ENCODE data around the gene C22orf15. TPM values are rescaled to one million over a fixed set of nuclear protein-coding genes. Genes with fewer than 3 reads are reported as not detected.

Gene C22orf15
- total and polyA plus RNA-seq, 10 donors: 0.29 to 1.4 (median 0.73) TPM; not detected in 3

DNA sequence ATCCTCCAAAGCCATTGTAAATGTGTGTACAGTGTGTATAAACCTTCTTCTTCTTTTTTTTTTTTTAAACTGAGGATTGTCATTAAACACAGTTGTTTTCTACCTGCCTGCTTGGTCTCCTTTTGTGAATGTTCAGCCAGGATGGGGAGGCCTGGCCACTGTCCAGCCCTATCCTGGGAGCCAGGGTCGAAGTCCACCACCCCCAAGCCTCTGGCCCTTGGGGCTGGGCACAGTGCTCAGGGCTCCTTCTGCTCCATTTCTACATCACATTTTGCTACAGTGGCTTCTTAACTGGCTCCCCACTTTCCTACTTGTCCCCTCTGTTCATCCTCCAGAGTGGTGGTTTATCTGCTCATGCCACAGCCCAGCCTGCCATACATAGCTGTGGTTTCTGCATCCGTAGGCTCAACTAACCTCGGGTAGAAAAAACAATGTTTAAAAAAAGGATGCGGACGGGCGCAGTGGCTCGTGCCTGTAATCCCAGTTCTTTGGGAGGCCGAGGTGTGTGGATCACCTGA, 21.5 kb downstream of the C22orf15 start:
- Histone ChIP-seq H3K4me3 (no peak overlapping the region), H3K27me3 (replicated peaks in 1 of 7) (no peaks in the 10 kb centered on the region), H3K36me3 (peaks cover 0 to 6% (median 0%) of the 10 kb centered on the region in 6 donors), H3K4me1 (peaks cover 14 to 55% (median 28%) of the 10 kb centered on the region in 6 donors), H3K27ac (peak overlapping the region in 1 of 8 donors; percentile 23), H3K9me3 (no peaks in the 10 kb centered on the region)
- no peak for DNase-seq
- intact Hi-C loops (cut with DNase I; ENCODE audit: low total_unique reads): no loop called here
- 35 to 51% (median 44%) methylated on average over 8 of the region's 8 CpGs for WGBS, 5 donors
- TF ChIP-seq POLR2AphosphoS5 (IDR thresholded peaks at IDR 0.05) (no peak), POLR2A (IDR thresholded peaks at IDR 0.05) (no peak)
- TF ChIP-seq, protein P1, sequence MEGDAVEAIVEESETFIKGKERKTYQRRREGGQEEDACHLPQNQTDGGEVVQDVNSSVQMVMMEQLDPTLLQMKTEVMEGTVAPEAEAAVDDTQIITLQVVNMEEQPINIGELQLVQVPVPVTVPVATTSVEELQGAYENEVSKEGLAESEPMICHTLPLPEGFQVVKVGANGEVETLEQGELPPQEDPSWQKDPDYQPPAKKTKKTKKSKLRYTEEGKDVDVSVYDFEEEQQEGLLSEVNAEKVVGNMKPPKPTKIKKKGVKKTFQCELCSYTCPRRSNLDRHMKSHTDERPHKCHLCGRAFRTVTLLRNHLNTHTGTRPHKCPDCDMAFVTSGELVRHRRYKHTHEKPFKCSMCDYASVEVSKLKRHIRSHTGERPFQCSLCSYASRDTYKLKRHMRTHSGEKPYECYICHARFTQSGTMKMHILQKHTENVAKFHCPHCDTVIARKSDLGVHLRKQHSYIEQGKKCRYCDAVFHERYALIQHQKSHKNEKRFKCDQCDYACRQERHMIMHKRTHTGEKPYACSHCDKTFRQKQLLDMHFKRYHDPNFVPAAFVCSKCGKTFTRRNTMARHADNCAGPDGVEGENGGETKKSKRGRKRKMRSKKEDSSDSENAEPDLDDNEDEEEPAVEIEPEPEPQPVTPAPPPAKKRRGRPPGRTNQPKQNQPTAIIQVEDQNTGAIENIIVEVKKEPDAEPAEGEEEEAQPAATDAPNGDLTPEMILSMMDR (IDR thresholded peaks at IDR 0.05 in 8 of 11, conservative IDR thresholded peaks at IDR 0.05 in 3 of 11): no peak

DNA sequence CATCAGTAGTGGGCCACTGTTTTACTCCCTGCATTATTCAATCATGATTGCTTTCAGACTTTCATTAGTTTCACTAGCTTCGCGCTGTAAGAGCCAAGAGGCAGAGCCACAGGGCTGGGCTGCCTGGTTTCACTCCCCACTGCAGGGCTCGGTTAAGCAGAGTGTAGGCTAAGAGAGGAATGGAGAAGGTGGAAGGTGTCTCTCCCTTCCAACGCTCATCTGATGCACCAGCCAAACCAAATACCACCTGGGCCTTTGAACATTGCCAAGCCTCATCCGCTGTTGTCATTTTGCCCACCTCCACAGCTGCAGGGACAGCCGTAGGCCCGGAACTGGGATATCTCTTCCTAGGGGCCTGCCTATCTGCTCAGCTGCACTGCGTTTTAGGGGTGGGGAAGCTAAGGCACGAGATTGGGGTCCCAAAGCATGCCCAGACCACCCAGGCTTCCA, 23.5 kb downstream of the C22orf15 start:
- WGBS, 5 donors: 55 to 73% (median 66%) methylated on average over 8 to 9 of the region's 9 CpGs
- Histone ChIP-seq H3K27ac (peak overlapping the region; percentile 96 to 100 (median 99)), H3K27me3 (replicated peaks in 1 of 7) (no peaks in the 10 kb centered on the region), H3K4me3 (peak overlapping the region in 6 of 8 donors; percentile 63 to 93 (median 76)), H3K9me3 (no peaks in the 10 kb centered on the region), H3K36me3 (peaks cover 0 to 23% (median under 1%) of the 10 kb centered on the region in 6 donors), H3K4me1 (peaks cover 16 to 75% (median 43%) of the 10 kb centered on the region in 6 donors)
- DNase-seq: no peak
- TF ChIP-seq POLR2AphosphoS5 (IDR thresholded peaks at IDR 0.05) (no peak), POLR2A (IDR thresholded peaks at IDR 0.05) (no peak)
- TF ChIP-seq, protein P1 (IDR thresholded peaks at IDR 0.05 in 8 of 11, conservative IDR thresholded peaks at IDR 0.05 in 3 of 11): no peak
- intact Hi-C loops (cut with DNase I; ENCODE audit: low total_unique reads): loop anchor here (5.0 kb wide), 1 partner anchor 69 kb away; no protein-coding TSS in a partner anchor

DNA sequence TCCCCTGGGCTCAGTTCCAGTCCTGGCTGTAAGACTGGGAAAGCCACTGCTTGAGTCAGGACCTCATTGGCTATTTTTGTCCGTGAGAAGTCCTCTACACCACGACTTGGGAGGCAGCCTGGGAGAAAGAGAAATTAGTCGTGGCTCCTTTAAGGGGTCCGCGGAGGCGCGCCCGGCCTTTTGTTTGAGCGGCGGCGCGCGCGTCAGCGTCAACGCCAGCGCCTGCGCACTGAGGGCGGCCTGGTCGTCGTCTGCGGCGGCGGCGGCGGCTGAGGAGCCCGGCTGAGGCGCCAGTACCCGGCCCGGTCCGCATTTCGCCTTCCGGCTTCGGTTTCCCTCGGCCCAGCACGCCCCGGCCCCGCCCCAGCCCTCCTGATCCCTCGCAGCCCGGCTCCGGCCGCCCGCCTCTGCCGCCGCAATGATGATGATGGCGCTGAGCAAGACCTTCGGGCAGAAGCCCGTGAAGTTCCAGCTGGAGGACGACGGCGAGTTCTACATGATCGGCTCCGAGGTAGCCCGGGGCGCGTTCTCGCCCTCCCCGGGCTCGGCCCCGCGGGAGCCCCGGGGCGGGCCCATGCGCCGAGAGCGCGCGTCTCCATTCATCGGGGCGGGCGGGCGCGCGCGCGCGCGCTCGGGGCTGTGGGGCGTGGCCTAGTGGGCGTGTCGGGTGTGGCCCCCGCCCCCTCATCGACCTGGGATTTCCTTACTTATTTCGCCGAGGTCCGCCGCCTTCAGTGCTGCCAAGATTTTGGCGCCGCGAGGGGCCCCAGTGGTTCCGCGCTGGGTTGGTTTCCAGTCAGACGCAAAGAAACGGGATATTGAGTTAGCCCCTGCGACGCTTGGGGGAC, 24.2 kb downstream of the C22orf15 start, which contains the start of gene SMARCB1:
Gene SMARCB1 (plus strand): TSS at position 215 of the 848 bp plus-strand sequence. CDS start 204 bp downstream, at position 419.
- peak; percentile 96 for DNase-seq
- H3K9me3 ChIP-seq: no peaks in the 10 kb centered on the region
- H3K4me3 ChIP-seq: peak within 1 kb of the TSS; percentile 58 to 93 (median 72)
- WGBS, 5 donors: 0 to 1% (median 0%) methylated on average over 19 to 97 of the region's 97 CpGs
- H3K27ac ChIP-seq: peak within 1 kb of the TSS; percentile 96 to 100 (median 99)
- H3K36me3 ChIP-seq: peaks cover 0 to 30% (median 6%) of the 10 kb centered on the region in 6 donors
- intact Hi-C loops (cut with DNase I; ENCODE audit: low total_unique reads): loop anchor here (5.0 kb wide), 1 partner anchor 70 kb away; no protein-coding TSS in a partner anchor
- TF ChIP-seq POLR2A (IDR thresholded peaks at IDR 0.05) (peak; percentile 8 to 50 (median 39)), POLR2AphosphoS5 (IDR thresholded peaks at IDR 0.05) (peak; percentile 87 to 91 (median 89))
- TF ChIP-seq, protein P1 (IDR thresholded peaks at IDR 0.05 in 8 of 11, conservative IDR thresholded peaks at IDR 0.05 in 3 of 11): no peak
- H3K4me1 ChIP-seq: peaks cover 18 to 82% (median 43%) of the 10 kb centered on the region in 6 donors
- H3K27me3 ChIP-seq (replicated peaks in 1 of 7): no peaks in the 10 kb centered on the region
